SK-N-SH treated with all-trans-retinoic acid at 6 μM for 48 hours (cell line): ENCODE data around the gene APOB.

ENCODE experiments used
- ISL1 ChIP-seq: fragments of 250-450 bp; sonication (Bioruptor Pico); IDR thresholded peaks from 2 replicates; pipeline ENCODE4 v2.1.2; 2022; ENCODE audit warnings: mild to moderate bottlenecking, moderate library complexity
- ZFP30 ChIP-seq: fragments of 450-650 bp; formaldehyde crosslinking; IDR thresholded peaks from 2 replicates; pipeline ENCODE4 v1.5.0; 2022; ENCODE audit warnings: mild to moderate bottlenecking, moderate library complexity
- ZNF565 ChIP-seq: fragments of 450-650 bp; formaldehyde crosslinking; conservative IDR thresholded peaks from 2 replicates; pipeline ENCODE4 v1.5.0; 2020; ENCODE audit warnings: low read depth, mild to moderate bottlenecking, moderate library complexity

GRCh38 chr2:21034972-21035279 is 8.9 kb downstream of the APOB start:
- no peak for TF ChIP-seq ISL1
- TF ChIP-seq ZFP30, result no peak
- no peak for TF ChIP-seq ZNF565 (CRISPR knock-in tag)
